NCI-H345 treated with DMSO at 0.1 percent for 48 hours (cell line): ENCODE results near the gene KLHDC4.
"Not testable (repeated sequence)": the region's sequence is repeated elsewhere in the genome, so short reads cannot be mapped to it uniquely, and the experiment has no call there.

Experiments
- DNase-seq: peaks from one replicate; lab custom pipeline; 2025; ENCODE audit not compliant: unreplicated experiment; lab: John Stamatoyannopoulos, UW

Gene KLHDC4

DNA sequence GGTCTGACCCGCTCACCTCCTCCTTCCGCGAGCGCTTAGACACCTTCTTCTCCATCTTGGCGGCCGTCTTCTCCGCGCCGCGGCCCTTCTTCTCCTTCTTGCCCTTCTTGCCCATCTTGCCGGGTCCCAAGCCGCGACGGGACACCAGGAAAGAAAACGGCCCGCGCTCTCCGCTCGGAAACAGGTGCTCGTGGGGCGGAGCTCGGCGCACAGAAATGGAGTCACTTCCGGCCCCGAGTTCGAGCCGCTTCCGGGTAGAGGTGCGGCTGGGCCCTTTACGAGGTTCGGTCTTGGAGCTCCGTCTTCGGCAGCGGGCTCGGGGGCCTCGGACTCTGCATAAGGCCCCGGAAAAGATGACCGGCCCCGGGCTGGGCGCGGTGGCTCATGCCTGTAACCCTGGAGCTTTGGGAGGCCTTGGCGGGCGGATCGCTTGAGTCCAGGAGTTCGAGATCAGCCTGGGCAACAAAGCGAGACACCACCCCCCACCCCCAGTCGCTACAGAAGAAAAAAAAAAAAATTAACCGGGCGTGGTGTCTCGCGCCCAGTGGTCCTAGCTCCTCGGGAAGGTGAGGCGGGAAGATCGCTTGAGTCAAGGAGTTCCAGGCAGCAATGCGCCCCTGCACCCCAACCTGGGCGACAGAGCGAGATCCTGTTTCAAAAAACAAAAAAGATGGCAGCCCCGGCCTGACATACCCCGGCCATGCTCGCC lies at the start of gene KLHDC4:
Gene KLHDC4, minus strand, starts transcription at position 211 of the 709 bp plus-strand sequence. Its CDS starts 96 bp downstream, at position 115.
- peak; percentile 30 for DNase-seq

DNA sequence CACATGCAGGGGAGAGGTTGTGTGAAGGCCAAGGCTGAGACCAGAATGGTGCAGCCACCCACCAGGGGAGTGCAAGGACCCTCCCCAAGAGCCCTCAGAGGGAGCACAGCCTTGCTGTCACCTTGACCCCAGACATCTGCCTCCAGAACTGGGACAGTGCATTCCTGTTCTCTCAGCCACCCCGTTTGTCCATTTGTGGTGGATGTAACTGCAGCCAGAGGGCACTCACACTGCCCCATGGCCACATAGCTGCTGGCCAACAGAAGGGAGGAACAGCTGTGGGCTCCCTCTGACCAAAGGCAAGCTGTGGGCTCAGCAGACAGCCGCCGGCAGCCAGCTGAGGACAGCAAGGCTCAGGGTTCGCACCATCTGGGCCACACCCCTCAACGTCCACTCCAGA lies 49.8 kb upstream of the KLHDC4 start:
- no peak for DNase-seq

DNA sequence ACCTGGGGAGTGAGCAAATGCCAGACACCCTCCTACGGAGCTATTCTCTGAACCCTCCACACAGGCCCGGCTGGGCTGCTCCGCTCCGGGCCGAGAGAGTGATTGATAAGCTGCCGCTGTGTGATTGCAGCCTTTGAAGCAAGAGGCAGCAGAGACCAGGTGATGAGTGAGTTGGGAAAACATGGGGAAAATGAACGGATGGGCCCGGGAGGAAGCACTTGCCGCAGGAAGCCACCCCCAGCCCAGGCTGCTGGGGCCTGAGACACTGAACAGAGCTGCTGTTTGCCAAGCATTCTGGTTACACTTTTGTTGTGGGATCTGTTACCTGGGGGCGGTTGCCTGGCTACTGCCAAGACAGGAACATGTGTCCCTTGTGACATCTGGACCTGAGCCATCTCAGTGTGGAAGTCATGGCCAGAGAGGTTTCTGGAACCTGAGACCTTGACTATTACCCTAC lies 46.4 kb upstream of the KLHDC4 start:
- DNase-seq: peak; percentile 56

DNA sequence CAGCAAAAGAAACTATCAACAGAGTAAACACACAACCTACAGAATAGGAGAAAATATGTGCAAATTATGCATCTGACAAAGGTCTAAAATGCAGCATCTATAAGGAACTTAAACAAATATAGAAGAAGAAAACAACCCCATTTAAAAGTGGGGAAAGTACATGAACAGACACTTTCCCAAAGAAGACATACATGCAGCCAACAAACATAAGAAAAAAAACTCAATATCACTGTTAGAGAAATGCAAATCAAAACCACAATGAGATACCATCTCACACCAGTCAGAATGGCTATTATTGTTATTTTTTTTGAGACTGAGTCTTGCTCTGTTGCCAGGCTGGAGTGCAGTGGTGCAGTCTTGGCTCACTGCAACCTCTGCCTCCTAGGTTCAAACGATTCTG lies 45.7 kb upstream of the KLHDC4 start:
- DNase-seq: not testable (repeated sequence)

DNA sequence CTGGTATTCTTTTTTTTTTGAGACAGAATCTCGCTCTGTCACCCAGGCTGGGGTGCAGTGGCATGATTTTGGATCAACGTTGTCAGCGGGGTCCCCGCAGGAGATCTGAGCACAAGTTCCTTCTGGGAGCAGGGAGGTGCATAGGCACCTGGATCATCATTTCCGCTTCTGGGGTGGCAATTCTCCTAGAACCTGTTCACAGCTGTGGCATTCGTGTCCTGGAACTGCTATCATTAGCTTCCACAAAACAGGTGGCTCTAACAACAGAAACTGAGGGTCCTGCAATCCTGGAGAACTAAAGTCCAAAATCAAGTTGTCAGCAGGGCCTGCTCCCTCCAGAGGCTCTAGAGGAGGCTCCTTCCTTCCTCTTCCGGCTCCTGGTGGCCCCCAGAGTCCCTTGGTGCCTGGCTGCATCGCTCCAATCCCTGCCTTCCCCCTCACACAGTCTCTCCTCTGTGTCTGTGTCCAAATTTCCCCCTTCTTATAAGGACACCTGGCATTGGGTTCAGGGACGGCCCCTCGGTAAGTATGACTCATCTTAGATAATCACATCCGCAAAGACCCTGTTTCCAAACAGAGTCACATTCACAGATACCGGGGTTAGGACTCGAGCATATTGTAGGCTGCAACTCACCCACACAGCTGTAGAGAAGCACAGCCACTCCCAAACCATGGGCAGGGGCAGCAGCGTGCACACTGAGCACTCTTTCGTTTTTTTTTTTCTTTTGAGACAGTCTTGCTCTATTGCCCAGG lies 43.5 kb upstream of the KLHDC4 start:
- DNase-seq: no peak

DNA sequence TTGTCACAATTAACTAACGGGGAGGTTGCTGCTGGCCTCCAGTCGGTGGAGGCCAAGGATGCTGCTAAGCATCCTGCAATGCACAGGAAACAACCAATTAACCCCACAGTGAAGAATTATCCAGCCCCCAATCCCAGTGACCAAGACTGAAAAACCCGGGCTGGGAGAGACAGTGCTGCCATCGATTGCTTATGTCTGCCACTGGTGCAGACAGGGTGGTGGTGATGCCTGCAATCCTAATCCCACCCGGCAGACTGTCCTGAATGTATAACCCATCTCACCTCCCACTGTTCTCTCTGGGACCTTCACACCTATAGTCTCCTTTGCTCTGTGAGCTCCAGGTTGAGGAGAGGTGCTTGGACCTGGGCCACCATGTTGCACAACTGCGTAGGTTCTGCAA lies 42.3 kb upstream of the KLHDC4 start:
- DNase-seq: no peak

DNA sequence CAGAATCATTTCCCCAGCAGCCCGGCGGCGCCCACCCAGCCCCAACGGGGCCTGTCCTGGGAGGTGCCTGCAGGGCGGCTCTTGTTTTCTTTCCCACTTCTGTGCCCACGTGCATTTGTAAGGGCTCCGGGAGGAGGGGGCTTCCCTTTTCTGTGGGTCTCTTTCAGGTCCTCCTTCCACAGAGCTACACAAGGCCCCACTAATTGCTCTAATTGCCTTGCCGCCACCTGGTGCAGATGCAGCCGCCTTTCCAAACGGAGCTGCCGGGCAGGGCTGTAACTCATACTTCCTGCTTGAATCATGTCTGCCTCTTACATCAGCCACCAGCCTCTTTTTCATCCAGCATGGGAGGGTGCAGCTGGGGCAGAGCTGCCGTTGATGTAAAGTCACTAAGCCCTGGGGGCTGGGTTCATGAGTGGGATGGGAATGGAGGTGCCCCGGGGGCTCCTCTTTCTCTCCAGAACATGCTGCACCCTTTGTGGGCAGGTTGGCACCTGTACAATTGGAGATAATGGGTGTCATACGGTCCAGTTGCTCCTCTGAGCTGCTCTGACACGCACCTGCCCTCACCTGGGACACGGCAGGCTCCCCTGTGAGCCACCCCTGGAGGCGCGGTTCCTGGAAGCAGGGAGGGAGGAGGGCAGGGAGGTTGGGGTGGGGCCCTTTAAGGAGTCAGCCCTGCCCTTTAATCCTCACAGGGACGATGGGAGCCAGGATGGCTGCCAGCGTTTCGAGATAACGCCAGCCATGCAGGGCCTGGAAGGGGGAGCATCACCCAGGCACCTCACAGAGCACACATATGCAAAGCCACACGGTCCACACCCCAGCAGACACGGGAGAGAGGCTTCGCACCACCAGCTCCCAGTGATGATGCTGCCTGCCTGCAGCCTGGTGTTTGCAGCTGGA lies 41.1 kb upstream of the KLHDC4 start:
- DNase-seq: peak; percentile 86

DNA sequence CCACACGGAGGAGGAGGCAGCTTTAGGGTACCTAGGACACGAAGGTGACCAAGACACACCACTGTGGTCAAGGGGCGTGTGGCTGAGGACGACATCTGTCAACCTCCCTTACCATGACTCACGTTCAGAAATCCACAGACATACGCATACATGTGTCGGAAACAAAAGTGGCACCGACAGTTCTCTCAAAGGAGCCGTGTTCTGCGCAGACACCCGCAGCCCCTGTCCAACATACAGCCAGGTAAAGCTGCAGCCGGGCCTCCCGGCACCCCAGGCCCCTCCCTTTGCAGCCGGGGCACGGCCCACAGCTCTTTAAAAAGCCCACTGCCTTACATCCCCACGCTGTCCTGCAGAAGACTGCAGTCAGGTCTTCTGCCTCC lies 40.5 kb upstream of the KLHDC4 start:
- DNase-seq: no peak

DNA sequence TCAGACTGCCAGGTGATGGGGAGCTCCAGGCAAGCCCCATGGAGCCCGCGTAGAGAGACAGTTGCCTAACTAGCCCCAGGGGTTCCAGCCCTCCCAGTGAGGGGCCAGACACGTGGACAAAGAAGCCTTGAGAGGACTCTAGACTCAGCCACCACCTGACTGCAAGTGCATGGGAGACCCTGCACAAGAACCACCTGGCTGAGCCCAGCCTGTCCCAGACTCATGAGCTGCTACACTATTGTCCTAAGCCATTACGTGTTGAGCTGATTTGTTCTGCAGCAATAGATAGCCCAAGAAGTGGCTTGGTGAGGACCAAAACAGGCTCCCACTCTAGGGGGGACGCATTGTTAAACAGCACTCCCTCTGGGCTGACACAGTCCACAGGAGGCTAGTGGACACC lies 37.6 kb upstream of the KLHDC4 start:
- no peak for DNase-seq

DNA sequence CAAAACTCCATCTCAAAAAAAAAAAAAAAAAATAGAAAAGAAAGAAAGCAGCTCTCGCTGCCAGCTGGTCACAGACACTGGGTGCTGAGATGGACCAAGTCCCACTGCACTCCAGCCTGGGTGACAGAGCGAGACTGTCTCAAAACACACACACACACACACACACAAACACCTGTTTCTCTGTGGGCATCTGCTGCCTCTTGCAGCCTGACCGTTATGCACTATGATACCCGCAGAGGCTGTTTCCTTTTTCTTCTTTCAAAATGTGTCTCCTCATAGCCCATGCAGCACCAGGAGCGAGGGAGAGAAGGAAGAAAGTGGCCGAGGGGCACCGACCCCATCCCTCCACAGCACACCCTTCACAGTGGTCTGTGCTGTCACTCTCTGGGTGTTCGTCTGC lies 36.9 kb upstream of the KLHDC4 start:
- DNase-seq: no peak

DNA sequence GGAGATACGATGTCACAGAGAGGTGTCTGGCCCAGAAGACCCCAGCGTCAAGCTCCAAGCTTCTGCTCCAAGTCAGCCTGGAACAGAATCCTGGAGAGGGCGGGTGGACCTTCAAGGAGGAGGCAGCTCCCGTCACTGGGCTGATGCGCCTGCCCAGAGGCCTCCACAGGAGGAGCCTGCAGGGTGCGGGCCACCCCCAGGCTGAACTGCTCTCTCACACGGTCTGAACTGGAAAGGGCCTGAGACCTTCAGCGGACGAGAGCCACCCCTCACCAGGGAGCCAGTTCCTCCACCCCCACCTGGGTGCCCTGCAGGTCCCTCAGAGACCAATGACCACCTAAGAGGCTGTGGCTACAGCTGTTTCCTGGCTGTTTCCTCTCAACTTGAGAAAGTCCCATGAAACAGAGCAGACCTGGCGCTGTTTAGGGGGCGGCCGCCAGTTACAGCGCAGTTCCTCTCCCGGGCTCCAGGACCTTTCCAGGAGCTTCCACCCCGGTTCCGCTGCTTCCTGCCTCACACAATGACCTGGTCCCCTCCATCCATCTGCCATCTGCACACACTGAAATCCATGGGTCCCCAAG lies 36.0 kb upstream of the KLHDC4 start:
- DNase-seq: no peak

DNA sequence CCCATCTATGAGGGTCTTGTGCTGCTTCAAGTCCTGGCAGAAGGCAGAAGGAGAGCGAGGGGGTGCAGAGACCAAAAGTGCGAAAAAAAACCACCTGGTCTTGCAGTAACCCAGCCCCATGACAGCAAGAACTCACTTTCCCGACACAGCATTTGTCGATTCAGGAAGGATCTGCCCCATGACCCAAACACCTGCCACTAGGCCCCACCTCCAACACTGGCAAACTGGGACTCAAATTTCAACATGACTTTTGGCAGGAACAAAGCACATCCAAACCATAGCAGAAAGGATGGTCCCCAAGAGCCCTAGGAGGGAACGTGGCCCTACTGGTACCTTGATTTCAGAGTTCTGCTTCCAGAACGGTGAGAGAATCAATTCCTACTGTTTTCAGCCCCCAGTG lies 34.7 kb upstream of the KLHDC4 start:
- DNase-seq: no peak

DNA sequence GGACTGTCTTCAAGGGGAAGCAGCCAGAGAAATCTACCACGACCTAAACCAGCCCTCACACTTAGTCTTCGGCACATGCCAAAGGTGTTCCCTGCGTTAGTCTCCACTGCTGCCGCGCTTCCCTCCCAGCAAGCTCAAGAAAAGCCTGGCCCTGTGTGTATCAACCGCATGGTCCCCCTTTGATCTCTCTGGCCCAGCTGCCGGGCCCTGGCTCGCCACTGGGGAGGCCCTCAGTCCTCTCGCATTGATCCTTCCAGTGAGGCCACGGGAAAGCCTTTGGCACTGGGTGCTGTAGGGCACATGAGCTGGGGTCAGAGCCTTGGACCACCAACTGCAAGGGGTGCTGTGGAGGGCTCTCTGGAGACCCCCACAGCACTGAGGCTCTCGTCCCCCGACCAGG lies 29.6 kb upstream of the KLHDC4 start:
- no peak for DNase-seq

DNA sequence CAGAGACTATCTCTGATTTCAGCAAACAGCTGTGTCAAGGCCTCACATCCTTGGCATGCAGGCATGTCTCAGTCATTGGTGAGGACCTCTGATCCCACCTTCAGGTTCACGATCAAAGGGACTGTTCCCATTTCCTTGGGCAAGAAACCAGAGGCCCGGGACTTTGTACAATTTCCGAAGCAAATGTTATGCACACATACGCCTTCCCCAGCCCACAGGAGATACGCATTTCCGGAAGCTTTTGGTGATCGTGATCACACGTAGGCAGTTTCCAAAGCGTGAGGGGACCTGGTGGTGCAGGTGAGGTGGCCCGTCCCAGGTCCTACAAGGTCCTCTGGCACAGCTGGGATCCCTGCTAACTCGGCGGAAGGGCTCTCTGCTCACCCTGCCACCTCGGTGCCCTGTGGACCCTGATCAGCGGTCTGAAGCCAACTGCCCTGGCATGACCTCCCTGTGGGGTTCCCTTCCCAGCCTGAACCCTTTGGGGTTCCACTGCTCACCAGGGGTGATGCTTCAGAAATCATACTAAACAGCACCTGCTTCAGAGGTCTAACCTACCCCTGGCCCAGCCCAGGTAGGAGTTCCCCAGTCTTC lies 28.8 kb upstream of the KLHDC4 start:
- DNase-seq: no peak

DNA sequence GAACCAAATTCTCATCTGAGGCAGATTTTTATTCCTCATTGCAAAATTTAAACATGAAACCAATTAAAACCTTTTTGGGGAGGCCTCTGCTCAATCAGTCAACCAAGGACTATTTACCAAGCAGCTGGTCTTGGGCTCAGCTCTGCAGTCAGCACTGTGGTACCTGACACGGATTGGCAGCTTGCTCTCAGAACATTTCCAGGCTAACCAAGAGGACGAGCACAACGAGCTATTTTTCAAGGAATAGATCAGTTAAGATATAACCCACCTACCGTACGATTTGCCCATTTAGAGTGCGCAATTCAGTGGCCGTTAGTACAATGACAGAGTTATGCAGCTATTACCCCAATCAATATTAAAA lies 26.4 kb upstream of the KLHDC4 start:
- no peak for DNase-seq

DNA sequence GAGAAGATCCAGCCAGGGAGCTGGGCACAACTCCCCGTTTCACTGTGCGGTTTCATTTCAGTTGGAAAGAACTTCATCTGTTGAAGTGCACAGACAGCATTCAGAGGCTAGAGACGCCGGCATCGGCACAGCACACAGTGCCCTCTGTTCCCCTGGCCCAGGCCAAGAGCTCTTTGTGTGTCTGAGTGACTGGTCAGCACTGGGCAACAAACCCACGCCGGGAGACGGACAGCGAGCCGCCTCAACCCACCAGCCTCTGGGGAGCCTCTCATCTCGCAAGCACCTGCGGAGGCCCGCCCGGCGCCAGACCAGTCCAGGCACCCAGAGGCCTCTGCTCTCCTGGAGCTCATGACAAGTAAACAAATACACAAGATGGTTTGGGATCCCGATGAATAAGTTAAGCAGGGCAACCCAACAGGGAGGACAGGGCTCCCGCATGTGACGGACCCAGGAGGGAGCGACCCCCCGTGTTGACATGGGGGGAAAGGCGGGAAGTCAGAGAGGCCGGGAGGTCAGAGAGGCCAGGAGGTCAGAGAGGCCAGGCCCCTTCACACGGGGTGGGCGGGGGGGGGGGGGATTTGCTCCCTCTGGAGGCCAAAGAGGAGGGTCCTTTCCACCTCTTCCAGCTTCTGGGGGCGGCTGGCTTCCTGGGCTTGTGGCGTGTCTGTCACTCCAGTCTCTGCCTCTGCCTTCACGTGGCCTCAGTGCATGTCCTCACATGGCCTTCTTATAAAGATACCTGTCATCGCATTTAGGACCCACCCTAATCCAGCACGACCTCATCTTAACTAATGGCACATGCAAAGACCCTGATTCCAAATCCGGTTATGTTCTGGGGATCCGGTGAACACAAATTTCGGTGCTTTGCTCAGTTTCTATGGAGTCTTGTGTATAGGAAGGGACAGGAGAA lies 25.8 kb upstream of the KLHDC4 start:
- DNase-seq: no peak

DNA sequence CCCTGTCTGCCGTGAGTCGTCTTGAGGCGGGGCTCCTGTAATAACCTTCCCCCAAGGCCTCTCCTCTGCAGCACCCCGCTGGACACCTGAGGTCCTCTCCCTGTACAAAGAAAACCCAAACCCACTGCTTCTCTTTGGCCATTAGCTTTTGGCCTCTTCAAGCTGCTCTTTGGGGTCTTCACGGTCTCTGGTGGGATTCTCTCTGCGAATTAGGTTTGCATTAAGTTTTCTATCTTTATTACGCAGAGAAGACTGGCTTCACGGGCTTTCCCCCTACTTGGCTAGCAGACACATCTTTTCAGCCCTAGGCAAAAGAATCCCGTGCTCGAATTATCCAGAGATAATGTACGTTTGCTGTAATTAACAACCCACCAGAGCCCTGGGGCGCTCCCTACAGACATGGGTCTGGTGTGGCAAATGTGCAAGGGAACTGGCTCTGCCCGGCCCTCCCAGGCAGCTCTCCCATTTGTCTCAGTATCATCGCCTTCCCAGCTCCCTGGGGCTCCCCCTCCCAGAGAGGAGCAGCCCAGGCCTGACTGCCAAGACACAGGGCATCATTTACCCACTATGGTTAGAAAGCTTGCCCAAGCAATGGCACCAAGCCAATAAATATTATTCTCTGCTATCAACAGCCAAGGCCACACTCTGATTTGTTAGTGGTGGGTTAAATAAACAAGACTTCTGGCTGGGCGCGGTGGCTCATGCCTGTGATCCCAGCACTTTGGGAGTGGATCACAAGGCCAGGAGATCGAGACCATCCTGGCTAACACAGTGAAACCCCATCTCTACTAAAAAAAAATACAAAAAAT lies 24.7 kb upstream of the KLHDC4 start:
- no peak for DNase-seq

DNA sequence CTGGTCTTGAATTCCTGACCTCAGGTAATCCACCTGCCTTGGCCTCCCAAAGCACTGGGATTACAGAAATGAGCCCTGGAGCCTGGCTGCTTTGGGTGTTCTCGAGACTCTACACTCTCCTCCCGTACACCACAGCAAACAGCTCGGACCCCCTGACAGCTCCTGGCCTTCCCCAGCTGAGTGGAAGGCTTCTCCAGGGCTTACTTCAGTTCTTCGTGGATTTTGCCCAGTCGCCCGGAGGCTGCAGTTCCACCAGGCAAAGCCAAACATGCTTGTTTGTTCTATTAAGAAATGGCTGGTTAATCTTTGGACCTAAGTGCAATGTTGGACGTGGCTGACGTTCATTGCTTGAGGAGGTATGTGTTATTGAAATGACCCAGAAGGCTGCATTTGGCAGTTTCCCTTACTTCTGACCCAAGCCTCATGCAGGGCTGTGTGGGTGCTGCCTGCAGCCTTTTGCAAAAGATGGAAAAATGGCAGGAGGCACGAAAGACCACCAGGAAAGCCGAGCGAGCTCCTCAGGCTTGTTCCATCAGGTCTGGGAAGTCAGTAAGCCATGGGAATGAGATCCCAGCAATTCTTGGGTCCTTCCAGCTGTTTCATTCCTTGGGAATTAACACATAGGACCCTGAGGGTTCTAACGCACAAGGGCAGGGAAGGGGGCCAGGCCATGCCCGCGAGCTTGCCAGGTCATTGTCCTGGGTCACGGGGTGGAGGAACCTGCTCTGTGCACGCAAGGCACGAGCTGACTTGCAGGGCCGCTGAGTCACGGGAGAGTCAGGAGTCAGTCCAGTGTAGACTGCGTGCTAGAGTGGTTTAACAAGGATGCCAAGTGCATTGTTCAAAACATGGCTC lies 23.9 kb upstream of the KLHDC4 start:
- DNase-seq: no peak
